ENCODE results near the gene PREPL.

DNA sequence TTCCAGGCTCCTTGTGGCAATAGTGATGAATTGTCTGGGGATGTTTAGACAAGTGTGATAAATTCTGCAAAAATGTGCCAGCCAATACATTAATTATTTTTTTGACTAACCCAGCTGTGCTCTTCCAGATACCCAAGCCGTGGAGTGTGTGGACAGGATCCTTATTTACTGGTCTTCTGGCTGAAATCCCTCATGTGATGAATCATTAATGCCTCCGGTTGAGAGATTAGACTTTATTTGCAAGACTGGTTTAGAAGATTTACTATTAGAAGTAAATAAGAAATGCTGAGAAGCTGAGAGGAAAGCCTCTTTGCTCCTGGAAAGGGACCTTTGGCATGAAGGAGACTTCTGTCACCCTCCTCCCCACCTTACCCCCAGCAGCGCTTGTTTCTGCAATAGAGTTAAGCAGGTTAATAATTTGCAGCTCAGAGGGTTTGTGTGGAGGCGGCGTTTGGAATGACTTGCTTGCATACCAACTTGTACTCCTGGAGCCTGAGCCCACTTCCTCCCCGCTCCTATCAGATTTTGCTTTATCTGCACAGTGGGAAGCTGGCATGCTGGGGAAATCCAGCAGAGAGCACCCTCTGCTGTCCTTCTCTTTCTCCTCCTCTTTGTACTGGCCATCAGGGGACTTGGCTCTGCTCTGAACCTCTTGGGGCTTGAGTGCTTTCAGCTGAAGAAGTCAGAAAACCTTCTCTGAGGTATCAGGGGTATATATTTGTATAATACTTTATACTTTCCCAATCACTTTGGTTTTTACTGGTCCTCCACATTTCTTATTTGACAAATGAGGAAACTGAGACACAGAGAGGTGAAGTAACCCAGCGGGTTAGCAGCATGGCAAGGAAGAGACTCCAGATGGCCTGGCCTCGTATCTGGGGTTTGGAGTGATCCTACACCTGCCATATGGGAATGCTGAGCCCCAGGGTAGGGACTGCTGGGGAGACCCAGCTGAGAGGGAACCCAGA lies 69.7 kb downstream of the PREPL start:
- TF ChIP-seq, protein P1, sequence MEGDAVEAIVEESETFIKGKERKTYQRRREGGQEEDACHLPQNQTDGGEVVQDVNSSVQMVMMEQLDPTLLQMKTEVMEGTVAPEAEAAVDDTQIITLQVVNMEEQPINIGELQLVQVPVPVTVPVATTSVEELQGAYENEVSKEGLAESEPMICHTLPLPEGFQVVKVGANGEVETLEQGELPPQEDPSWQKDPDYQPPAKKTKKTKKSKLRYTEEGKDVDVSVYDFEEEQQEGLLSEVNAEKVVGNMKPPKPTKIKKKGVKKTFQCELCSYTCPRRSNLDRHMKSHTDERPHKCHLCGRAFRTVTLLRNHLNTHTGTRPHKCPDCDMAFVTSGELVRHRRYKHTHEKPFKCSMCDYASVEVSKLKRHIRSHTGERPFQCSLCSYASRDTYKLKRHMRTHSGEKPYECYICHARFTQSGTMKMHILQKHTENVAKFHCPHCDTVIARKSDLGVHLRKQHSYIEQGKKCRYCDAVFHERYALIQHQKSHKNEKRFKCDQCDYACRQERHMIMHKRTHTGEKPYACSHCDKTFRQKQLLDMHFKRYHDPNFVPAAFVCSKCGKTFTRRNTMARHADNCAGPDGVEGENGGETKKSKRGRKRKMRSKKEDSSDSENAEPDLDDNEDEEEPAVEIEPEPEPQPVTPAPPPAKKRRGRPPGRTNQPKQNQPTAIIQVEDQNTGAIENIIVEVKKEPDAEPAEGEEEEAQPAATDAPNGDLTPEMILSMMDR (IDR thresholded peaks at IDR 0.05) = peak; percentile 41 to 53 (median 51)
- TF ChIP-seq POLR2A (IDR thresholded peaks at IDR 0.05; ENCODE audit: low read depth) = no peak
